ENCODE measurements around the gene FRMD4A.

GRCh38 chr10:13759168-13759567, 571.6 kb downstream of the FRMD4A start:
- TF ChIP-seq, protein P1, sequence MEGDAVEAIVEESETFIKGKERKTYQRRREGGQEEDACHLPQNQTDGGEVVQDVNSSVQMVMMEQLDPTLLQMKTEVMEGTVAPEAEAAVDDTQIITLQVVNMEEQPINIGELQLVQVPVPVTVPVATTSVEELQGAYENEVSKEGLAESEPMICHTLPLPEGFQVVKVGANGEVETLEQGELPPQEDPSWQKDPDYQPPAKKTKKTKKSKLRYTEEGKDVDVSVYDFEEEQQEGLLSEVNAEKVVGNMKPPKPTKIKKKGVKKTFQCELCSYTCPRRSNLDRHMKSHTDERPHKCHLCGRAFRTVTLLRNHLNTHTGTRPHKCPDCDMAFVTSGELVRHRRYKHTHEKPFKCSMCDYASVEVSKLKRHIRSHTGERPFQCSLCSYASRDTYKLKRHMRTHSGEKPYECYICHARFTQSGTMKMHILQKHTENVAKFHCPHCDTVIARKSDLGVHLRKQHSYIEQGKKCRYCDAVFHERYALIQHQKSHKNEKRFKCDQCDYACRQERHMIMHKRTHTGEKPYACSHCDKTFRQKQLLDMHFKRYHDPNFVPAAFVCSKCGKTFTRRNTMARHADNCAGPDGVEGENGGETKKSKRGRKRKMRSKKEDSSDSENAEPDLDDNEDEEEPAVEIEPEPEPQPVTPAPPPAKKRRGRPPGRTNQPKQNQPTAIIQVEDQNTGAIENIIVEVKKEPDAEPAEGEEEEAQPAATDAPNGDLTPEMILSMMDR (IDR thresholded peaks at IDR 0.05): no peak
- no peak for TF ChIP-seq EZH2 (IDR thresholded peaks at IDR 0.05)

All from neural progenitor cell (in vitro differentiated cells).